HepG2 (cell line): Measurements from ENCODE around the gene RETN.

Experiments
- BCL6 ChIP-seq: IDR thresholded peaks from 2 replicates; pipeline ENCODE4 v1.6.1; 2016; ENCODE audit warnings: missing genetic modification reagents, missing compliant biosample characterization
- PBX3 ChIP-seq: sonication (generic); formaldehyde crosslinking; IDR thresholded peaks from 2 replicates; pipeline ENCODE4 v1.8.1; 2023; ENCODE audit warnings: missing genetic modification reagents, inconsistent platforms, borderline replicate concordance
- SMAD3 ChIP-seq: sonication (generic); formaldehyde crosslinking; IDR thresholded peaks from 2 replicates; pipeline ENCODE4 v1.4.0; 2020; ENCODE audit warnings: missing genetic modification reagents
- SP1 ChIP-seq, 2 experiments: fragments of 450-650 bp in 1 of 2; sonication (generic) in 1 of 2; formaldehyde crosslinking in 1 of 2; IDR thresholded peaks; 2 replicates each; pipeline versions ENCODE4 v1.4.0 to v1.6.1; 2016 to 2020; ENCODE audit warnings: missing genetic modification reagents in 1 of 2
- TBX2 ChIP-seq: sonication (generic); formaldehyde crosslinking; IDR thresholded peaks from 2 replicates; pipeline ENCODE4 v1.5.0; 2020; ENCODE audit warnings: missing genetic modification reagents, mild to moderate bottlenecking, borderline replicate concordance
- ZNF12 ChIP-seq: sonication (generic); formaldehyde crosslinking; IDR thresholded peaks from 2 replicates; pipeline ENCODE4 v1.5.0; 2020; ENCODE audit warnings: missing genetic modification reagents
- ZNF790 ChIP-seq: sonication (generic); formaldehyde crosslinking; IDR thresholded peaks from 2 replicates; pipeline ENCODE4 v1.8.0; 2022; ENCODE audit warnings: missing genetic modification reagents, mild to moderate bottlenecking, borderline replicate concordance

- TF ChIP-seq SP1 (IDR thresholded peaks at IDR 0.05): no peak
- TF ChIP-seq SP1 (CRISPR knock-in tag; IDR thresholded peaks at IDR 0.05): no peak
- no peak for TF ChIP-seq PBX3
- TF ChIP-seq BCL6 (CRISPR knock-in tag): no peak
- no peak for TF ChIP-seq ZNF12 (CRISPR knock-in tag)
- no peak for TF ChIP-seq TBX2
- no peak for TF ChIP-seq ZNF790 (CRISPR knock-in tag)
- no peak for TF ChIP-seq SMAD3 (CRISPR knock-in tag)
These were observed 32.3 kb downstream of the RETN start for GRCh38 chr19:7701049-7701653.
